Limb (tissue), 2 donors: ENCODE measurements around the gene RNF224.
A peak's percentile ranks its signal among the peaks of the same experiment; 100 is the strongest.

ENCODE experiments used
- DNase-seq, 2 donors: peaks; one replicate each; pipeline ENCODE4 v3.0.0-alpha.2; 2016; ENCODE audit errors: extremely low spot score in 2 of 2

RNF224 gene

GRCh38 chr9:137214620-137215019, 12.7 kb upstream of the RNF224 start:
- DNase-seq = no peak

GRCh38 chr9:137215196-137215986, 11.9 kb upstream of the RNF224 start:
- DNase-seq = no peak

GRCh38 chr9:137216188-137216965, 10.9 kb upstream of the RNF224 start:
- DNase-seq = no peak

- no peak for DNase-seq
Measured at GRCh38 chr9:137217276-137218211, 9.8 kb upstream of the RNF224 start.

GRCh38 chr9:137218212-137218753, 9.0 kb upstream of the RNF224 start:
- no peak for DNase-seq

- no peak for DNase-seq
Measured at GRCh38 chr9:137218754-137219271, 8.5 kb upstream of the RNF224 start.

GRCh38 chr9:137219757-137220316, 7.5 kb upstream of the RNF224 start:
- DNase-seq = no peak

GRCh38 chr9:137220317-137221094, 6.8 kb upstream of the RNF224 start:
- no peak for DNase-seq

- DNase-seq = no peak
Measured at GRCh38 chr9:137221095-137221505, 6.2 kb upstream of the RNF224 start.

GRCh38 chr9:137221506-137222111, 5.7 kb upstream of the RNF224 start:
- DNase-seq = no peak

- DNase-seq = no peak
Measured at GRCh38 chr9:137222190-137223077, 4.9 kb upstream of the RNF224 start, which contains the start of gene RNF208. Gene RNF208, minus strand, starts transcription at chr9:137222240. Its CDS starts 1,028 bp downstream, at chr9:137221212.

- peak; percentile 96 to 97 for DNase-seq
Measured at GRCh38 chr9:137223078-137223970, 4.0 kb upstream of the RNF224 start.

- DNase-seq = peak in 1 of 2 donors; percentile 31
Measured at GRCh38 chr9:137224830-137225694, 2.2 kb upstream of the RNF224 start, which contains the start of gene CYSRT1. Gene CYSRT1, plus strand, starts transcription at chr9:137225174. Its CDS starts 448 bp downstream, at chr9:137225622.

- DNase-seq = peak in 1 of 2 donors; percentile 26
Measured at GRCh38 chr9:137225699-137226331, 1.5 kb upstream of the RNF224 start.

- DNase-seq = peak in 1 of 2 donors; percentile 21
Measured at GRCh38 chr9:137226338-137227053, 806 bp upstream of the RNF224 start.
